Activated gamma-delta T cell treated with anti-CD3 and anti-CD28 coated beads, Interleukin-2, amount 50 U/mL, for 16 hours (primary cell): ENCODE results near the gene MRPS9.

Experiments
- DNase-seq: peaks from one replicate; pipeline ENCODE4 v3.0.0-alpha.2; 2020; ENCODE audit warnings: low read depth

Gene MRPS9

DNA sequence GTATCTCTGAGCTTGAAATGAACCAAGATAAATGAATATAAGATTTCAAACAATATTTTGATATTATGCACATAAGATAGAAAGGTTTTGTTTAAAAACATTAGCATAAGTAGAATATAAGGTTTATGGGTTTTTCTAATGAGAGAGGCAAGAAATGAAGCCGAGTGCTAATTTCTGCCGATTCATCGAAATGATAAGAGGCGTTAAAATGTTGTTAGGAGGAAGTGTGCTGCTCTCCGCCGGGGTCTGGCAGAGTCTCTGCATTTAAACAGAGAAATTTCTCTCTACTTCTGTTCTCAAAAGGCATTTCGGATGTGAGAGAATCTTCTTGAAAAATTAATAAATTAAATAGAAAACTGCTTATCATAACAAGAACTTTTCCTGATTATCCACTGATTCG, 83.6 kb downstream of the MRPS9 start:
- DNase-seq: no peak

DNA sequence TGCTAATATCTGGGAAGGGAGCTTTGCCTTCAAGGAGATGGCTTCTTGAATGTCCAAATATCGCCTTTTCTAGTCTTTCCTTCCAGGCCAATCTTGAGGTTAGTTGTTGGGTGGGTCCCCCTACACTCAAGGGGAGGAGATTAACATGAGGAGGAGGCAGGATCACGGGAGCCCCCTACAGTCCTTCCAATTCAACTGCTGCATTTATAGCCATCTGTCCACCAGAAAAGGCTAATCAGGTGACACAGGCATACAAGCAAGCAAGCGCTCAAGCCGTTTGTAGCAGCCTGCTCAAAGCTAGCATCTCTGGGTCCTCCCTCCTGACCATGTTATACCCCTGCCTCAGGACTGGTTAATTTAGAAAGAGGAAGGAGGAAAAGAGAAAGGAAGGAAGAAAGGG, 87.6 kb downstream of the MRPS9 start:
- no peak for DNase-seq

DNA sequence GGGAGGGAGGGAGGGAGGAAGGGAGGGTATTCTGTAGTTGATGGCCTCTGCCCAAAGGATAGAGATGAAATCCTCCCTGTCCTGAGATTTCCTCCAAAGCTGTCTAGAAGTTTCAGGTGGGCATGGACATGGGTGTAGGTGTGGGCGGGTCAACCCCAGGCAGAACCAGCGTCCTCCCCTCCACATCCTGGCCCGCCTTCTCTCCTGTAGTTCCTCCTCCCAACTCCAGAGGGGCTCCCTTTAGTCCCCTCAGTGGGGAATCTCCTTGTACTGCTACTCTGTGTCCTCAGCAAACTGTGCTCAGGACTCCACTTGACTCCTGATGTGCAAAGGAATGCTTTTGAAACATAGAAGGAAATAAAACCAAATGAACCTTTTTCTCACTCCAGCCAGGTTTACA, 88.1 kb downstream of the MRPS9 start:
- no peak for DNase-seq

DNA sequence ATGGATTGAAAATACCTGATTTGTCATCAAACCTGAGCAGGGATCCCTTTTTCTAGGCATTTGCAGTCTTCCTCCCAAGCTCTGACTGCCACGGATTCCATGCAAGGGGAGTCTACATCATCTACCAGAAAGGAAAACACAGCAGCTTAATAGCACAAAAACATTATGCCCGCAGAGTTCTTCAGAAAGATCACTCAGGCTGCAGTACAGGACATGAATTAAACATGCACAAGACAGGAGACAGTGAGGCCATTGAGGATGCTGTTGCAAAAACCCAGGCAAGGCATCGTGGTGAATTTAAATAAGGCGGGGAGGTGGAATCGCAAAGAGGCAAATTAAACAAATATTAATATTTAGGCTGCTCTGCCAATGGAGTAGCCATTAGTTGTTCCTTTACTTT, 88.5 kb downstream of the MRPS9 start:
- DNase-seq: no peak

DNA sequence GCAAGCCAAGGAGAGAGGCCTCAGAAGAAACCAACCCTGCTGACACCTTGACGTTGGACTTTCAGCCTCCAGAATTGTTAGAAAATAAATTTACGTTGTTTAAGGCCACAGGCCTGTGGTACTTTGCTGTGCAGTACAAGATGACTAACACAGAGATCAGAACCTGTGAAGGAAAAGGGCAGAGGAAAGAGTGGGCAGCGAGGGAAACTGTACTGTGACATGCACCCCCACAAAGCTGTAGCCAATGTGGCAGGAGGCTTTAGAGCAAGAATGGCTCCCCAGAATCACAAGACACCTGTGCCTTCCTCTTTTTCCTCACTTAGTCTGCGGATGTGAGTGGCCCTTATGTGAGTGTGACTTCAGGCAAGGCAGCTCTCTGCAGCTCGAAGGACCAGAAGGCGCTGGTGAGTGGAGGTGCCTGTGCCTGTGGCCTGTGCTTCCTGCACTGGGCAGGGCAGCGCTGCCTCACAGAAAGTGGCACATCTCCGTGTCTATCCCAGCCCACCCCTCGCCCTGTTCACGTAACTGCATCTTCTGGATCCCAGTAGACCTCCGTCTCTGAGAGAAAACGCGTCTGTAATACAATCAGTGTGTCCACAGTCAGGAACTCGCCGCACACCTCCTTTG, 89.5 kb downstream of the MRPS9 start:
- DNase-seq: no peak

DNA sequence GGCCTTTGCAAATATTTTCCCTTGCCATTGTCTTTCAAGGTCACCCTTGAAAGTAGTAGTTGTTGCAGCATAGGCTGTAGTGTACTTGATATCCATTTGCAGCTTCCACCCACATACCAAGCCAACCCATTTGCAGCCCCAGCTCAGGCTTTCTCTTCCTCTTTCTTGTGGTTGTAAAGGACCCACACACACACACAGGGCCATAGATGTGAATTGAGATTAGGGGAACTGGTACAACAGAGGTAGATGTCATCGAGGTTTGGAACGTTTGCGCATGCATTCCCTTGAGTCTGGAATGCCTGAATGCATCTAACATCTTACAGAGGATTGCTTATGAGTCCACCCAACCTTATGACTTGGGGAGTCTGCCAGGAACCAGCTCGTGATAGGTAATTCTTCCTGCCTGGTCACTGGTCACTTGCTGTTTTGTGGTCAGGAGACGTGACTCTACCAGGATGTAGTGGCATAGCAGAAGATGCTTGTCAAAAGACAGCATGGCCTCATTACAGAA, 91.9 kb downstream of the MRPS9 start:
- no peak for DNase-seq

DNA sequence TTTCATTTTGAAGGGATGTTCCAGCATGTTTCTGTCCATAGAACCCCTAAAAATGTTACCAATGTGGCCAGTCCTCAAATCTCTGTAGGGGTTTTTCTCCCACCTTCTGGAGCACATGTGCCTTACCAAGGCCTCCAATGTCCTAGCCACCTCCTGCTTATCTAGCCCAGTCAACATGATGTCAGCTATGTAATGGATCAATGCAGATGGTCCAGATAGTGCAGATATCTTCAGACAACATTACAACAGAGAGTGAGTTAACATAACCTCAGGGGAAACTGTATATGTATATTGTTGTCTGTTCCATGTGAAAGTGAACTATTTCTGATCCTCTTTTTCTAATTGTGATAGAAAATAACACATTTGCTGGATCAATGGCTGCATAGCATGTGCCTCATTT, 92.7 kb downstream of the MRPS9 start:
- DNase-seq: no peak

DNA sequence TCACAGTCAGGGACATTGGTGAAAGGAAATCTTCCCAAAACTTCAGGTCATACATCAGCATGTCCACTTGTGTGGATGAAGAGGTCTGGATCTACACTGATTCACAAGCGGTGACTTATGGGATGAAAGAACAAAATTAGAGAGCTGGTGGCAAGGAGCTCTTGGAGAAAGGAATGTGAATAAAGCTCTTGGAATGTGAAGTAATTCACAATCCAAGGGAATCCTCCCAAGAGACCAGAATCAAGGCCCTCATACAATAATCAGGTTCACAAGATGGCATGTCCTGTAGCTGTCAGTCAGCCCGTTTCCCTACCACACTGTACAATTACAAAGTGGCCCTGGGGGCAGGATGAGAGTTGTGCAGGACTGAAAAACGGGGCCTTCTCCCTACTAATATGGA, 96.2 kb downstream of the MRPS9 start:
- no peak for DNase-seq

DNA sequence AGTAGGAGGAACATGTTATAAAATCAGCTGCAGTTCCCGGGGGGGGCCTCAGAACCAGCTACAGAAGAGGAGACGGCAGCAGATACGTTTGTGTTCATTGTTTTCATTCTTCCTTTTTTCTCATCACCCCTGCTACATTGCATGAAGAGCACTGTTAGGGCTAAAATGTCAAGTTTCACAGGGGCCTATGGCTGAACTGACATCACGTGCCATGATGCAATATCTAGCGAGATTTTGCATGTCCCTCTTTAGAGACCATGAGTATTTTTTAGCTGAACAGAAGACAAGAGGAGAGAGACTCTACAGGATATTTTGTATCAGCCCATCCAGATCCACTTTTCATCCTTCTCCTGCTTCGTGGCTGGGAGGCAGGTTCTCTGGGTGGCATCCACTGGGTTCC, 97.6 kb downstream of the MRPS9 start:
- no peak for DNase-seq

DNA sequence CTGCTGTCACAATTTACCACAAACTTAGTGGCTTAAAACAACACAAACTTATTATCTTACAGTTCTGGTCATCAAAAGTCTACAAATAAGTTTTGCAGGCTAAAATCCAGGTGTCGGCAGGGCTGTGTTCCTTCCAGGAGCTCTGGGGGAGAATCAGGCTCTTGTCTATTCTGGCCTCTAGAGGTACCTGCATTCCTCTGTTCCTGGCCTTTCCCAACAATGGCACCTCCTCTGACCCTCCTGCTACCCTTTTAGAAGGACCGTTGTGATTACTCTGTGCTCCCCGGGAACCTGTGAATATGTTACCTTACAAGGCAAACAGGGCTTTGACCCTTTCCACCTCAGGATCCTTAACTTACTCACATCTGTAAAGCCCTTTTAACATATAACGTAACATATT, 98.5 kb downstream of the MRPS9 start:
- DNase-seq: no peak

DNA sequence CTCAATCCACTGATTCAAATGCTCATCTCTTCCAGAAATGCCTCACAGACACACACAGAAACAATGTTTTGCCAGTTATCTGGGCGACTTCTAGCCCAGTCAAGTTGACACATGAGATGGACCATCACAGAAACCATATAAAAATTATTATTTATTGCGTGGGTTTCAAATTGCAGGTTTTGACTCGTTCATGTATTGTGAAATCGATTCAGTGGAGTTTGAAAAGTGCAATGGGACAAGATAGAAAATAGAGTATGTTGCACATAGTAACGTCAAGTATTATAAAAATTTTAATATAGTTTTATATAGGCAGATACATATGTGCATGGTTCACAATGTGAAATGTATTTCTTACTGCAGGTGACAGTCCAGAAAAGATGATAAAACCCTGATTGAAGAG, 100.8 kb downstream of the MRPS9 start:
- DNase-seq: no peak

DNA sequence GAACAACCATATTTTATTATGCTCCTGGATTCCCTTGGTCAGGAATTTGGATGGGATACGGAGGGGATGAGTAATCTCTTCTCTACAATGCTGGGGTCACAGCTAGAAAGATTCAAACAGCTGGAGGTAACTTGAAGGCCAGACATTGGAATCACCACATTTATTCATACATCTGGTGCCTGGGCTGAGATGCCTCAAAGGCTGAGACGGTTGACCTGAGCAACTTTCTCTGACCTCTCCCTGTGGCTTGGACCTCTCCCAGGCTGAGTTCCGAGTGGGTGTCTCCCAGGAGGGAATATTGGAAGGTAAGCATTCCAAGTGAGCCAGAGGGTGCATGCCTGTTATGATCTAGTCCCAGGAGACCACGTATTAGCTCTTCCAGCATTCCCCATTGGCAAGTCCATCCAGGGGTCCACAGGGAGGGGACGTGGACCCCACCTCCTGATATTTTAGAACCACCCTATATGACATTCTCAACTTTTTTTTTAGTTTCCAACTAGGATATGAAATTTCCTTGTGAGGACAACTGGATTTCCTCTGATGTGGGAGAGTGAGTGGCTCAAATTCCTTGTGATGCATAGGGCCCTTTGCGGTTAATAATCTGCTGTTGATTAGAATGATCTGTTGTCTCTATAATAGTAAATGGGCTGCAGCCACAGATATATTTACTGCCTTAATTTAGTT, 101.8 kb downstream of the MRPS9 start:
- DNase-seq: no peak

DNA sequence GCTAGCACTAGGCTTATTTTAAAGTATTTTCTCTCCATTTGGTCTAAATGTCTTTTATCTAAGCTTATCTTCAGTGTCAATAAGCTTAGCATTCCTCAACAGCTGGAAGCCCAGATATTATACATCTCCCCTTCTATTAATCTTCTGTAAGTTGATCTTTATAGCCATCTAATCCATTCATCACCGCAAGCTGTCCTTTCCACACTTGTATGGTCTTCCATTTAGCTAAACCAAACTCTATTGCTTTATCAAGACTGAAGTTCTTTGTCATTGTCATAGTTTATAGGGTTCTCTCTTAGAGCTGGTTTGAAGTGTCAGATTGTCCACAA, 102.3 kb downstream of the MRPS9 start:
- DNase-seq: no peak

DNA sequence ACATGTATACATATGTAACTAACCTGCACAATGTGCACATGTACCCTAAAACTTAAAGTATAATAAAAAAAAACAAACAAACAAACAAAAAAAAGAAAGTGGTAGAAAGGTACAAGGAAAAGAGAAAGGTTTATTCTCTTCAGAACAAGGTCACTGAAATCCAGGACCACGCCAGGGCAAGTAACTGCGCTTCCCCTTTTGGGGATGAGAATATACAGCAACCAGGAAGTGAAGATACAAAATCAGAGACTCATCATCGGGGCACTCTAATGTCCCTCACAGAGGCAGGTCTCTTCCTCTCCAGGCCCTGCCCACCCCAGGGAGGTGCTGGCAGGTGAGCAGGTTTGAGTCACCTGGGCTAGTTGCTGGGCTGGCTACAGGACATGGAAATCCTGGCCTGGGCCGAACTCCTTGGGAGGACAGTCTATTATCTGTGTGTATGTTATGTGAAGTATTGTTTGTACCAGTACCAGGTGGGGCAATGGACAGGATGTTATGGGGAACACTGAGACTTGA, 103.3 kb downstream of the MRPS9 start:
- DNase-seq: no peak

DNA sequence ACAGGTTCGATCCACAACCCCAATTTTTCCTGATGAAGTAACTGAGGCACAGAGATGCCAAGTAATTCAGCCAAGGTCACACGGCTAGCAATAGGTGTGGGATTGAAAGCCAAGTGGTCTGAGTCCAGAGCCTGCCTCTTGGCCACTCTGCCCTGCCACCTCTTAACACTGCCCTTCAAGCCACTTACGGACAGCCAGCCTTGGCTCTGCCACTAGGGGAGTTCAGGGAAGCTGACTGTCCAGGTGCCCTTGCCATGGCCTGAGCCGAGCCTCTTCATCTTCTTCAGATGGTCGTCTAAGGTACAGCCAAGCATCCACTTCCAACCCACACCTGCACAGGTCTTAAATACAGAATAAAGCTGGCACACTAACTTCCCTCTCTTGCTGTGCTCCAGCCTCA, 104.4 kb downstream of the MRPS9 start:
- no peak for DNase-seq

DNA sequence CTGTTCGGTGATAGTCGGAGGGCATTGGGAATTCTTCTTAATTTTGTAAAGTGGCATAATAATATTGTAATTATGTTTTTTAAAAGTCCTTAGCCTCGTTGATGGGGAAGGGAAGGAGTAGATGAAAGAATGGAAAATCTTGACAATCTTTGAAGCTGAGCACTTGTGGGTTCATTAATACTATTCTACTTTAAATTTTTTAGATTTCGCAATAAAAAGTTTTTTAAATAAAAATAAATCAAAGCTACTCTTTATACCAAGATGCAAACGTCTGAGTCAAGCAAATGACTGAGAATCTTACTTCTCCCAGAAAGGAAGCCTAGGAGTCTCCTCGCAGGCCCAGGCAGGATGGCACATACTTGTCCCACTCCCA, 105.2 kb downstream of the MRPS9 start:
- DNase-seq: no peak

DNA sequence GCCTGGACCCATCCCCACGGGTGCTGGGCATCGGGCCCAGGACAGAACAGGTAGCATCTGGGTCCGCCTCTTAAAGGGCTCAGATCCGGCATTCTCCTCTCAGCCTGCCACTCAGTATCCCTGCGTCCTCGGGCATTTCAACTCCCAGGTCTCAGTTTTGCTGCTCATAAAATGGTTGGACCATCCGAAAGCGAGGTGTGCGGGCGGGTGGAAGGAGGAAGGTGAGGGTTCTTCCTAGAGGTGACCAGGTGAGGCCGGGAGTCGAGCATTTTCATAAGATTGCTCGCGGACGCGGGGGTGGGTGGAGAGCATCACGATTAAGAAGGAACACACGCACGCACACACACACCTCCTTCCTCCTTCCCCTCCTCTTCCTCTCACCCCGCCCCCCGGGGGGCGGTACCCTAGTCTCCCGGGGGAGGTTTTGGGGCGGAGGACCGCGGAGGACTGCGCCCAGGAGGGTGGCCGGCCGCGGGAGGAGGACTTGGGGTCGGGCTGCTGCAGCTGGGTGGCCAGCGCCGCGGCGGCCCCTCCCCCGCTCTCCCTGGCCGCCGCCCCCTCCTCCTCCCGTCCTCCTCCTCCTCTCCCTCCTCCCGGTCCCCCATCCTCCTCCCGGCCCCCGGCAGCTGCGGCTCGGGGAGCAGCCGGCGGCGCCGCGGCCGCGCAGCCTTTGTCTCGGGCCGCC, 105.7 kb downstream of the MRPS9 start:
- peak; percentile 2 for DNase-seq

DNA sequence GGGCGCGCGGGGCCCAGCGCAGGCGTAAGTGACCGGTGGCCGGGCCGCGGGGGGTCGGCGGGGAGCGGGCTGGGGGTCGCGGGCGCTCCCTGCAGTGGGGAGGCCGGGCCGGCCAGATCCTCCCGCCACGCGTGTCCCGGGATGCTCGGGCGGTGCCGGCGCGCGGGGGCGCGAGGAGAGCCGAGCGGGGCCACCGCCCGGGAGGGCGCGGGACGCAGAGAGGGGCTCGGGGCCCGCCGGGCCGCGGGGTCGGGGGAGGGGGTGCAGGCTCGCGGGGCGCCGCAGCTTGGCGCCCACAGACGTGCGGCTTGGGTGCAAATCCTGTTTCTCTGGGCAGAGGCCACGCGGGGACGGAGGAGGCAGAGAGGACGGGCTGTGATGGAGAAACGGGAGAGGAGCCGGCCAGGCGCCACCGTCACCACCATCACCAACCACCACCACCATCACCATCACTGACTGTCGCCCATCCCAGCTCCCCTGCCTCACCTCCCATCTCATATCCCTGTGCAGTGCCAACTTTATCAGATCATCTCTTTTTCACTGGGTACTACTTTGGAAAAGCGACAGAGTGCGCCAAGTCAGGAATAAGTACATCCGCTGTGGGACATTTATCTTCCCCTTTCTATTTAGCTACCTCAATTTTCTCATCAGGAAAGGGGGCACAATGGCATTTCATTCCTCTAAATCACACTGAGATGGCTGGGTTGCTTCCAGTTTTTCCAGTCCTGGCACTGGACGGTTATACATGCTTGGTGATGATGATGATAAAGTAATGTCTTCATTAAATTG, 106.5 kb downstream of the MRPS9 start:
- DNase-seq: no peak

DNA sequence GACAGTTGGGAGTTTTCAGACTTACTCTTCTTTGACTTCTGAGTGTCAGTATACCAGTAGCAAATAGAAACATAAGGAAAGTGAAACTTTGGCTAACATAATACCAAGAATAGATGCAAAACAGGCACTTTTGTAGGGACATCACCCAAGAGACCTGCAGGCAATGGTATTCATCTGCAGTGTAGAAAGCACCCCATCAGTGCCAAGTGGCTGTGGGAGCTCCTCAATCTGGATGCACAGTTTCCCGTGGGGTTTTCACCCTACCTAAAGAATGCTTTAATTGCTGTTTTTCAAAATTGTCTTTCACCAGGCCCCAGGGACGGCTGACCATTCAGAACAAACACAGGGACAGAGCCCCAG, 107.1 kb downstream of the MRPS9 start:
- no peak for DNase-seq

DNA sequence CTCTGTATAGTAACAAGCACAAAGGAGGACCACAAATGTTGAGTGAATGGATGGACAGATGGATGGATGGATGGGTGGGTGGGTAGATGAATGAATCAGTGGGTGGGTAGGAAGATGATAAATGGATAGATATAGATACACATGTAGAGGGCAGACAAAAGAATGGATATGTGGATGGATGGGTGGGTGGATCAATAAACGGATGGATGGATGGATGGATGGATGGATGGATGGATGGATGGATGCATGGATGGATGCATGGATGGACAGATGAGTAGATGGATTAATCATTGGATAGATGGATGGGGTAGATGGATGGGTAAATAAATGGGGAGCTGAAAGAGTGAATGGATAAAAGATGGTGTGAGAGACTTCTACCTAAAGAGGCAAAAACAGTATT, 111.4 kb downstream of the MRPS9 start:
- DNase-seq: no peak
